Suprapubic skin (tissue), 4 donors: ENCODE results near the gene ALDH1A2.

ENCODE experiments used
- CTCF ChIP-seq, 2 donors: fragments of 200-600 bp in 1 of 2; fragments of 450-650 bp in 1 of 2; sonication (generic) in 1 of 2; IDR thresholded peaks; one replicate each; pipeline ENCODE4 v1.5.1; 2016 to 2019; ENCODE audit warnings: antibody characterized with exemption in 2 of 2, mild to moderate bottlenecking in 1 of 2, moderate library complexity in 1 of 2
- EP300 ChIP-seq: sonication (generic); formaldehyde crosslinking; IDR thresholded peaks from one replicate; pipeline ENCODE4 v1.6.1; 2017; ENCODE audit warnings: antibody characterized with exemption
- POLR2A ChIP-seq, 2 donors: fragments of 450-650 bp; IDR thresholded peaks; one replicate each; pipeline ENCODE4 v1.6.1; 2017; ENCODE audit warnings: antibody characterized with exemption in 2 of 2, mild to moderate bottlenecking in 2 of 2, moderate library complexity in 2 of 2
- POLR2AphosphoS5 ChIP-seq, 3 donors: sonication (generic); formaldehyde crosslinking; IDR thresholded peaks; one replicate each; pipeline ENCODE4 v1.6.1; 2017; ENCODE audit warnings: antibody characterized with exemption in 3 of 3

- TF ChIP-seq CTCF (IDR thresholded peaks at IDR 0.05) (no peak), EP300 (no peak), POLR2A (IDR thresholded peaks at IDR 0.05) (no peak), POLR2AphosphoS5 (IDR thresholded peaks at IDR 0.05) (no peak)
These were observed 45.8 kb downstream of the ALDH1A2 start for GRCh38 chr15:58019503-58020376.
